DOHH2 (cell line): Measurements from ENCODE around the gene GANC.

Source experiments
- CTCF ChIP-seq: fragments of 200-600 bp; sonication (generic); IDR thresholded peaks from one replicate; pipeline ENCODE4 v1.5.1; 2014; ENCODE audit warnings: antibody characterized with exemption, mild to moderate bottlenecking, low read depth, low read length; ENCODE audit not compliant: poor library complexity, severe bottlenecking
- EZH2phosphoT487 ChIP-seq: fragments of 200-600 bp; sonication (generic); IDR thresholded peaks from 2 replicates; pipeline ENCODE4 v1.6.1; 2017; ENCODE audit warnings: borderline replicate concordance, mild to moderate bottlenecking, antibody characterized with exemption, low read length, moderate library complexity, mixed read lengths

- TF ChIP-seq CTCF (no peak), EZH2phosphoT487 (no peak)
These were observed 40.4 kb upstream of the GANC start for GRCh38 chr15:42232606-42233005.
